GM21529 (cell line): ENCODE data around the gene GNB1.
A peak's percentile ranks its signal among the peaks of the same experiment; 100 is the strongest.

Experiments
- ATAC-seq: cut with Tn5 transposase; IDR thresholded peaks from one replicate; pipeline ENCODE4 v1.9.1; 2021; ENCODE audit not compliant: unreplicated experiment

The GNB1 gene

DNA sequence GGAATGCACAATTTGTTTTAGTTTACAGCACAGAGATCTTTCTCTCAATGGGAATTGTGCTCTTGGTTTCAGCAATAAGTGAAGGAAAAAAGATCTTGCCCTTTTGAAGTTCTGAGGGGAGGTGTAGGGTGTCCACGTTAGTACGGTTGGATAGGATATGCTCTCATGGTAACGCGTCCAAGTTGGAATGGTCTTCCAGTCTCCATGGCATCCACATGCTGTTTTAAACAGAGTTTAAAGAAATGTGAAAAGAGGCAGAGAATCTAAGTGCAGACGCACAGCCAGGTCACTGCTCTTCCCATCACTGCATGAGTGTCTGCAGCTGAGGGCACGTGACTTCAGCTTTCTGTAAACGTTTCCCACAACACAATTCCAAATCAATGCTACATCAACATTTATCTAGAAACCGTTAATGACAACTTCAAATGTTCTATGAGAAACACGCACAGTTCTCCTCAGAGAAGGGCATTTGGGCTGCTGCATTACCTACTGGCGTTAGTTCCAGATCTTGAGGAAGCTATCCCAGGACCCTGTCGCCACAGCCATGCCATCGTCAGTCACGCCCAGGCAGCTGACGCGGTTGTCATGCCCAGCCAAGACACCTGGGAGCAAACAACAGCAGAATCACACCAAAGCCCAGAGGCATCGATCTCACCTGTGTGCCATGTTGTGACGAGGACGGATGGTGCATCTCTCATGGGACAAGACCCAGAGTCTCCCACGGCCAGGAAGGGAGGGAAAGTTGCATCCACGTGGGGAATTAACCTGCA is 103.9 kb downstream of the GNB1 start:
- ATAC-seq = no peak

GRCh38 chr1:1785666-1786065 is 105.2 kb downstream of the GNB1 start:
- no peak for ATAC-seq

GRCh38 chr1:1784933-1785332 is 106.0 kb downstream of the GNB1 start:
- ATAC-seq = no peak

DNA sequence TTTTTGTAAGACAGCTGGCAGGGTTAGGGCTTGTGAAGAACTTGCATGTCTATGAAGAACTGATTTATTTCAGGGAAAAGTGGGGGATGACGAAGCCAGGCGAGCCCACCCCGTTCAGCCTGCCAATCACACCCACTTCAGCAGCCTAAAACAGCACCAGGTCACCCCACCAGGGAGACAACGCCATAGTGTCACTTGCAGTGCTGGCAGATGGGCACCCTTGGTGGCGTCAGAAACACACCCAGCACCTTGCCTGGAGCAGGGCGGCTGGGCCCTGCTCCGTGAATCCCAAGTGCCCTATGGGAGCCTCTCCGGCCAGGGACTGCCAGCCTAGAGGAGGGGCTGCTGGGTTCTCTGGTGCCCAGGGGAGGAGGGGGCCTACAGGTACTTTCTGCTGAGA is 107.6 kb downstream of the GNB1 start:
- no peak for ATAC-seq

GRCh38 chr1:1782399-1783221 is 108.3 kb downstream of the GNB1 start:
- ATAC-seq = no peak

DNA sequence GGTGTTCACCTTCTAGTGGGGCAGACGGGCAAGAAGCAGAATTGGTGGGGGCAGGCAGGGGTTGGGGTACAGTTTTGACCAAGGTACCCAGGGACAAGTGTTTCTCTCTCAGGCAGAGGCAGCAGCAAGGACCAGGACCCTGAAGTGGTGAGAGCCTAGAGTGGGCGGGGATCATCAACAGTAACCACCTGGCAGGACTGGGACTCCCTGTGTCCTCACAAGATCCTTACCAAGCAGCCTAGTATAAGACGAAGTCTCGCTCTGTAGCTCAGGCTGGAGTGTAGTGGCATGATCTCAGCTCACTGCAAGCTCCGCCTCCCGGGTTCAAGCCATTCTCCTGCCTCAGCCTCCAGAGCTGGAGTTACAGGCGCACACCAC is 109.4 kb downstream of the GNB1 start:
- ATAC-seq = no peak

- ATAC-seq = no peak
Measured at GRCh38 chr1:1780598-1781525, 110.0 kb downstream of the GNB1 start.

DNA sequence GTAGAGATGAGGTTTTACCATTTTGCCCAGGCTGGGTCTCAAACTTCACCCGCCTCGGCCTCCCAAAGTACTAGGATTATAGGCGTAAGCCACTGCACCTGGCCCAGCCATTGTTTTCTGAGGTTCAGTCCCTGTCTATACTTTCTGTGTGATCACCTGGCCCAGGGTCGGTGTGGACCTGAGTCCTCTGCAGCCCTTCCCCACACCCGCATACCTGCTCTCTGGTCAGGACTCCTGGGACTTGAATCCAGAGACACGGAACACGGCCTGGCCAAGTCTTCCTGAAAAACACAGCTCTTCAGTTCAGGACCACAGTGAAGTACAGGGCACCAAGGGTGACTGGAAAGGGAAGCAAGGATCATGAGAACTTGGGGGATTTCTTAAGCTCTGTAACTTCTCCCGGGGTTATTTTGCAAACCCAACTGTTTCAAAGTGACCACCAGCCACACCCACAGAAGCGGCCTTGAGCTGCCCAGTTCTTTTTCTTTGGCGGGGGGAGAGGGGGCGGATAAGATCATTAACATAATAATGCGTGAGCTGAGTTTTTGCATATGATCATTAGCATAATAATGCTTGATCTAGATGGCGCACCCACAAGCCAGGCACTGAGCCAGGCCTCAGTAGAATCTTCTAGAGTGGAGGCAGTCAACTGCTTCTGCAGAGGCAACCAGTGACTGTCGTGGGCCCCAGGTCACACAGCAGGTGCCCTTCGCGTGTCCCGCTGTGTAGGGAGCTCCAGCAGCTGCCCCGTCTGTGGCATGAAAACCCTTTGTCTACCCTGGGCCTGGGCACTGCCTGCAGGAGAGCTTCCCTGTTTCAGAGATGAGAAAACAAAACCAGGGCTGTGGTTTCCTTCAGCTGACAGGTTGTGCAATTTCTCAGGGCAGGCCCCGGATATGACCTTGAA is 110.9 kb downstream of the GNB1 start:
- peak; percentile 36 for ATAC-seq

GRCh38 chr1:1779320-1779675 is 111.6 kb downstream of the GNB1 start:
- ATAC-seq = no peak

DNA sequence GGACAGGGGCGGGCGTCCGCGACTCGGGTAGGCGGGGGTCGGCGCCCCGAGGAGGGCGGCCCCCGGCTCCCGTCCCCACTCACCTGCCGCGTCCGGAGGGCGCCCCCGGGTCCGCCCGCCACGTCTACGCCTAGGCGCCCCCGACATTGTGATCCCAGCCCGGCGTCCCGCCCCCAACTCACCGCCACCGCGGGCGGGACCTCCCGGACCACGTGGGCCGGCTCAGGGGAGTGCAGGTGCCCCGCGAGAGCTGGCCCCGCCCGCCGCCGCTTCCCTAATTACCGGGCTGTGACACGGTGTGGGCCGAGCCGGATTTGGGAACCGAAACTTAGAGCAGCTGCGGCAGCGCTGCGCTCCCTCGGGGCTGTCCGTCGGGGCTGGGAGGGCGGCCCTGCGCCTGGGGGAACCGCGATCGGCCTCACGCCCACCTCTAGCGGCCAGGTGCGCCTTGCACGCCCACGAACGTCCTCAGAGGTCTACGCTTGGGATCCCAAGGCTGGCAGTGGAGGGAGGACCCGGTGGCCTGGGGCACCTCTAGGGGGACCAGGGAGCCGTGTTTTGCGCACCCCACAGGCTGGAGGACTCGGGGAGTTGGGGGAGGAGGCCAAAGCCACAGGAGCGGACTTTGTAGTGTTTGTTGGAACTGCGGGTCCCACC is 112.1 kb downstream of the GNB1 start:
- ATAC-seq = peak; percentile 60

- ATAC-seq = peak; percentile 32
Measured at GRCh38 chr1:1777950-1778662, 112.8 kb downstream of the GNB1 start, which contains the start of gene NADK. Gene NADK, minus strand, starts transcription at chr1:1778470. Its CDS starts 13,064 bp downstream, at chr1:1765406.

GRCh38 chr1:1777583-1777899 is 113.3 kb downstream of the GNB1 start:
- ATAC-seq = no peak

GRCh38 chr1:1776672-1777582 is 114.0 kb downstream of the GNB1 start:
- no peak for ATAC-seq

DNA sequence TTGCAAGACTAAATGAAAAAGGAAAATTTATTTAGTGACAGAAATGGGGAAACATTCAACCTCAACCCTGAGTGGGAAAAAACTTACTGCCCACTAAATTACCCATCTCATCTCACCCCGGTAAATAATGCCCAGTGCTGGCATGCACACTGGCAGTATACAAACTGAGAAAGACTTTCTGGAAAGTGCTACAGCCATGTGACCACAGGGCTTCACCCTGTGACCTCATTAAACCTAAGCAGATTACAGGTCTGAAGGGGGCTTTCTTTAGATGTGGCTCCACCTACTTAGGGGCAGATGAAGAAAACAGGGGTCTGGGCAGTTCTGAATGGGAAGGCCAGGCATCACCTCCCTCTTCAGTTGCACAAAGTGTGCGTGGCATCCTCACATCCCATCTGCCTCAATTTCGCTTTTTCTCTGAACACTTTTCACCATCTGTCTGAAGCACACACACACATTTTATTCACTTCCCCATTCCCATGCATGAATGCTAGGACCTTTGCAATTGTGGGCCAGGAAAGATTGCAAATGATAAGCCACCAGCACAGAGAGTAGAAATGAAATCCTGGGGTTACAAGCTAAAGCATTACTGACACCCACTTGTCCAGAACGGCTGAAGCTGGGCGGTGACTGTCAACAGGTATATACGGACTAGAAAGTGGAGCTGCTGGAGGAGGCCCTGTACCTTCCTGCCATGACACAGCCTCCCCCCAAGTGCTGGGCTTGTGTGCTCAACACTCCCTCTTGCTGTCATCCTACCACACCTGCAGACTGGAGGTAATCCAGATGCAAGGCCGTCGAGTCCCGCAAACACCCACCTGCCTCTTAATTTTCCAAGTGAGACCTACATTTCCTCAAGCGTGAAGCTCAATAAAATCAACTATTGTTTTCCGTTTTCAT is 115.3 kb downstream of the GNB1 start:
- ATAC-seq = no peak

DNA sequence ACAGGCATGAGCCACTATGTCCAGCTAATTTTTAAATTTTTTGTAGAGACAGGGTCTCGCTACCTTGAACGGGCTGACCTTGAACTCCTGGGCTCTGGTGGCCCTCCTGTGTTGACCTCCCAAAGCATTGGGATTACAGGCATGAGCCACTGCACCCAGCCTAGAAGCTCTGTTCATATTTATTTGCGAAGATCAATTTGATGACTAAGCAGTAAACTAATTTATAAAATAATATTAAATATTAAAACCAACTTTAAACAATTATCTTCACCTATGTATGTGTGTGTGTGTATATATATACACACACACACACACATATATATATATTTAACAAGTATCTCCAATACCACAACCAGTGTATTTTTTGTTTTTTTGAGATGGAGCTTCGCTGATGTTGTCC is 117.0 kb downstream of the GNB1 start:
- ATAC-seq = no peak

DNA sequence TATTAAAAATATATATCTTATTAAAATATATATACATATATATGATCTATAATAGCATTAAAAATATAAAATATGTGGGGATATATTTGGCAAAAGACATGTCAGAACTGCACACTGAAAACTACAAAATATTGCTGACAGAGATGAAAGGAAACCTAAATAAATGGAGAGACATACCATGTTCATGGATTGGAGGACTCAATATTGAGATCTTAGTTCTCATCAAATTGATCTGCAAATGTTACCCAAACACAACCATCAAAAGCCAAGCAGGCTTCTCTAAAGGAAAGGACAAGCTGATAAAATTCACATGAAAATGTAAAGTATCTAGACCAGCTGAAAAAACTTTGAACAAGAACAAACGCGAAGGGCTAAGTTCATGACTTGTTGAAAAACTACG is 119.8 kb downstream of the GNB1 start:
- no peak for ATAC-seq

GRCh38 chr1:1770102-1770501 is 120.8 kb downstream of the GNB1 start:
- ATAC-seq = no peak
